ENCODE results near the gene ATP1A3. TPM values are rescaled to one million over a fixed set of nuclear protein-coding genes. Genes with fewer than 3 reads are reported as not detected.

ATP1A3 gene
- total and polyA plus RNA-seq, 8 donors: 0.12 to 0.45 (median 0.29) TPM; not detected in 5

GRCh38 chr19:42023943-42024260, 29.9 kb upstream of the ATP1A3 start:
- Histone ChIP-seq H3K27ac (no peak overlapping the region), H3K36me3 (peaks cover 0 to 18% (median 3%) of the 10 kb centered on the region in 4 donors), H3K4me1 (peaks cover 0 to 18% (median 8%) of the 10 kb centered on the region in 4 donors), H3K9me3 (no peaks in the 10 kb centered on the region), H3K4me3 (no peak overlapping the region), H3K27me3 (peaks cover 0 to 12% (median 6%) of the 10 kb centered on the region in 3 donors)
- no peak for DNase-seq
- intact Hi-C loops (cut with DNase I; ENCODE audit: low total_unique reads): no loop called here
- TF ChIP-seq CTCF (IDR thresholded peaks at IDR 0.05): no peak
- no peak for TF ChIP-seq POLR2A (IDR thresholded peaks at IDR 0.05)
- TF ChIP-seq EP300 (IDR thresholded peaks at IDR 0.05): no peak
- no peak for TF ChIP-seq POLR2AphosphoS5 (IDR thresholded peaks at IDR 0.05)
- 75 to 87% (median 81%) methylated on average over 4 of the region's 4 CpGs for WGBS, 5 donors

- intact Hi-C loops (cut with DNase I; ENCODE audit: low total_unique reads): no loop called here
- Histone ChIP-seq H3K9me3 (no peaks in the 10 kb centered on the region), H3K4me1 (peaks cover 0 to 18% (median 8%) of the 10 kb centered on the region in 4 donors), H3K36me3 (peaks cover 0 to 18% (median 3%) of the 10 kb centered on the region in 4 donors), H3K4me3 (no peak overlapping the region), H3K27ac (no peak overlapping the region), H3K27me3 (peaks cover 0 to 12% (median 4%) of the 10 kb centered on the region in 3 donors)
- TF ChIP-seq CTCF (IDR thresholded peaks at IDR 0.05) (no peak), POLR2A (IDR thresholded peaks at IDR 0.05) (no peak), POLR2AphosphoS5 (IDR thresholded peaks at IDR 0.05) (no peak)
- WGBS, 5 donors: 70 to 77% (median 72%) methylated on average over 17 of the region's 17 CpGs
- peak in 1 of 2 donors; percentile 19 for DNase-seq
These were observed 29.3 kb upstream of the ATP1A3 start for GRCh38 chr19:42023121-42023942.

GRCh38 chr19:42022616-42023015, 28.6 kb upstream of the ATP1A3 start:
- H3K27ac ChIP-seq: no peak overlapping the region
- H3K4me1 ChIP-seq: peaks cover 0 to 18% (median 8%) of the 10 kb centered on the region in 4 donors
- DNase-seq: no peak
- no peaks in the 10 kb centered on the region for H3K9me3 ChIP-seq
- peaks cover 0 to 18% (median 3%) of the 10 kb centered on the region in 4 donors for H3K36me3 ChIP-seq
- WGBS, 5 donors: 63 to 73% (median 68%) methylated on average over 5 of the region's 5 CpGs
- TF ChIP-seq POLR2AphosphoS5 (IDR thresholded peaks at IDR 0.05) (no peak), EP300 (IDR thresholded peaks at IDR 0.05) (no peak), CTCF (IDR thresholded peaks at IDR 0.05) (no peak), POLR2A (IDR thresholded peaks at IDR 0.05) (no peak)
- no peak overlapping the region for H3K4me3 ChIP-seq
- H3K27me3 ChIP-seq: peaks cover 0 to 7% (median 0%) of the 10 kb centered on the region in 3 donors
- intact Hi-C loops (cut with DNase I; ENCODE audit: low total_unique reads): no loop called here

GRCh38 chr19:42021185-42021584, 27.2 kb upstream of the ATP1A3 start:
- no peaks in the 10 kb centered on the region for H3K9me3 ChIP-seq
- H3K27ac ChIP-seq: no peak overlapping the region
- WGBS, 5 donors: 67 to 78% (median 77%) methylated on average over 12 to 15 of the region's 15 CpGs
- peaks cover 0 to 18% (median 8%) of the 10 kb centered on the region in 4 donors for H3K4me1 ChIP-seq
- no peak for DNase-seq
- intact Hi-C loops (cut with DNase I; ENCODE audit: low total_unique reads): no loop called here
- TF ChIP-seq EP300 (IDR thresholded peaks at IDR 0.05) (no peak), CTCF (IDR thresholded peaks at IDR 0.05) (no peak), POLR2AphosphoS5 (IDR thresholded peaks at IDR 0.05) (no peak), POLR2A (IDR thresholded peaks at IDR 0.05) (no peak)
- H3K36me3 ChIP-seq: peaks cover 0 to 18% (median 3%) of the 10 kb centered on the region in 4 donors
- H3K4me3 ChIP-seq: no peak overlapping the region
- peaks cover 0 to 7% (median 0%) of the 10 kb centered on the region in 3 donors for H3K27me3 ChIP-seq

All from stomach (tissue), 9 donors.